A673 (cell line): Measurements from ENCODE around the gene THYN1. TPM values are rescaled to one million over a fixed set of nuclear protein-coding genes. Genes with fewer than 3 reads are reported as not detected.
"Not testable (repeated sequence)": the region's sequence is repeated elsewhere in the genome, so short reads cannot be mapped to it uniquely, and the experiment has no call there.

Experiments used
- BruUV-seq: library from RNA; stranded (reverse); fragments of 400-500 nt; replicated peaks from 2 replicates; lab custom pipeline; 2021; lab: Mats Ljungman, UMichigan
- CTCF ChIA-PET: fragments of 300-600 bp; sonication (Branson Sonifier 250); formaldehyde crosslinking; loops from one replicate; lab custom pipeline; 2022; ENCODE audit warnings: antibody characterized with exemption; lab: Charles Lee
- POLR2A ChIA-PET: fragments of 300-600 bp; sonication (Branson Sonifier 250); formaldehyde crosslinking; loops from one replicate; lab custom pipeline; 2022; ENCODE audit warnings: antibody characterized with exemption; ENCODE audit not compliant: low non-redundant PET; lab: Charles Lee
- DNase-seq: peaks from one replicate; pipeline ENCODE4 v3.0.0-alpha.2; 2015; ENCODE audit warnings: low spot score
- H3K27ac ChIP-seq: fragments of 200-600 bp; sonication (generic); 2 replicates; pipeline ENCODE4 v1.5.1; 2016; ENCODE audit warnings: mixed run types, low read depth, mild to moderate bottlenecking, mixed read lengths, antibody characterized with exemption, low read length; ENCODE audit not compliant: poor library complexity, severe bottlenecking
- H3K27me3 ChIP-seq: fragments of 200-600 bp; sonication (generic); replicated peaks from 2 replicates; pipeline ENCODE4 v1.6.1; 2017; ENCODE audit warnings: mixed run types, low read depth, mild to moderate bottlenecking, mixed read lengths, antibody characterized with exemption, low read length; ENCODE audit not compliant: insufficient read depth, poor library complexity
- H3K36me3 ChIP-seq: fragments of 200-600 bp; sonication (generic); 2 replicates; pipeline ENCODE4 v1.6.1; 2016; ENCODE audit warnings: mixed run types, mild to moderate bottlenecking, mixed read lengths, antibody characterized with exemption, low read length; ENCODE audit not compliant: insufficient read depth, poor library complexity, severe bottlenecking
- H3K4me1 ChIP-seq: fragments of 200-600 bp; sonication (generic); 2 replicates; pipeline ENCODE4 v1.6.1; 2017; ENCODE audit warnings: mixed run types, mild to moderate bottlenecking, mixed read lengths, antibody characterized with exemption, low read length; ENCODE audit not compliant: insufficient read depth, poor library complexity, severe bottlenecking
- H3K4me3 ChIP-seq: fragments of 200-600 bp; sonication (generic); 2 replicates; pipeline ENCODE4 v1.5.1; 2016; ENCODE audit warnings: low read depth, mixed run types, mild to moderate bottlenecking, mixed read lengths, low read length; ENCODE audit not compliant: poor library complexity, severe bottlenecking
- H3K9me3 ChIP-seq: fragments of 200-600 bp; sonication (generic); 2 replicates; pipeline ENCODE4 v1.6.1; 2016; ENCODE audit warnings: mixed run types, low read depth, mild to moderate bottlenecking, mixed read lengths, antibody characterized with exemption, low read length; ENCODE audit not compliant: poor library complexity, severe bottlenecking
- EZH2 ChIP-seq: fragments of 200-600 bp; sonication (generic); IDR thresholded peaks from 2 replicates; pipeline ENCODE4 v1.6.1; 2017; ENCODE audit warnings: borderline replicate concordance, low read depth, mild to moderate bottlenecking, mixed read lengths, antibody characterized with exemption, low read length; ENCODE audit not compliant: poor library complexity, severe bottlenecking
- intact Hi-C: fragments of 100-400 bp; cut with micrococcal nuclease; formaldehyde crosslinking; loops from one replicate; pipeline ENCODE4 v1.10.0; 2022; ENCODE audit not compliant: unreplicated experiment
- total RNA-seq: library from RNA; stranded (reverse); gene quantifications from 2 replicates; pipeline ENCODE4 v1.2.3, GENCODE V29; 2021
- TF ChIP-seq, protein P1 (sequence below): fragments of 300-800, 200-600 bp; sonication (generic); conservative IDR thresholded peaks from 2 replicates; pipeline ENCODE4 v1.5.1; 2017; ENCODE audit warnings: low read depth, mild to moderate bottlenecking, antibody characterized with exemption, low read length, moderate library complexity, mixed read lengths

THYN1 gene
- total RNA-seq, 1 experiment from 2014 or later = 57.2 TPM

DNA sequence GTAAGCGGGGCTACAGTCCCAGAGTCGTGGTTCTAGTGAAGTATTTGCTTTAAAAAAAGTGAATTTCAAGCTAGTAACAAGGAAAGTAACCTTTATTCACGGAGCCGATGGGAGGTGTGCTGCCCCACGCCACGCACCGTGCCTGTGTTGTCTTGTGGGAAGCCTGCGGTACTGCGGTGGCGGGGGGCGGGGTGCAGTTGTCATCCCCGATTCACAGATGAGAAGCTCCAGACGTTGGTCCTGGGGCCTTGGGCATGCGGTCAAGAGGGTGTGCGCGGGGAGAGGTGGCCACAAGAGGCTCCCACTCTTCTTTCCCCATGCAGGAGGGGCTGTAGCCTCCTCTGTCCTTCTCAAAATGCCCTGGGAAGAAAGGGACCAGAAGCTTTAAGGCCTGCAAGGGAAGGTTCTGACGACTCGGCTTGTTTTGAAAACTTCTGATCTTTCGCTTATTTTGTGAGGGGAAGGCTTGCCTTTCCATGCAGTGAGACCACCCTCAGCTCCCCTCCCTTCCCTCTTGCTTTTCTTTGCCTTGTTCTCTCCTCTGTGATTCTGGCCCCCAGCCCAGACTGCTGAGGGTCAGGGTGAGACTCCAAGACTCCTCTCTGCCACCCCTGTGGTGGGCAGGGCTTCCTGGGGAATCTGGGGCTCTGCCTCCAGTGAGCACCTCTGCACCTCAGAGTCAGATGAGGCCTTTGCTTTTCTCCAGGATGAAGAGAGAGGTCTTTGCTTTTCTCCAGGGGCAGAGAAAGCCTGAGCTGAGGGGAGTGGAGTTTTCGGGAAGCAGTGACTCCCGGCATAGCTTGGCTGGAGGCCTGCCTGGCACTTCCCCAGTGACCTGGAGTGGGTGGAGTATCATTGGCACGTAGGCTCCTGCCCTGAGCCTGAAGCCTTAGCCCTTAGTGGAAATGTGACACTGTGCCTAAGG is 29.2 kb upstream of the THYN1 start:
- DNase-seq = no peak
- POLR2A ChIA-PET = no interaction called here
- CTCF ChIA-PET = no interaction called here
- no peak overlapping the region for H3K27ac ChIP-seq
- no peaks in the 10 kb centered on the region for H3K36me3 ChIP-seq
- peaks cover 38% of the 10 kb centered on the region for H3K27me3 ChIP-seq
- no TSS peak for BruUV-seq
- intact Hi-C loops = no loop called here
- H3K4me3 ChIP-seq = no peak overlapping the region
- H3K4me1 ChIP-seq = no peaks in the 10 kb centered on the region
- H3K9me3 ChIP-seq = no peaks in the 10 kb centered on the region
- TF ChIP-seq, protein P1, sequence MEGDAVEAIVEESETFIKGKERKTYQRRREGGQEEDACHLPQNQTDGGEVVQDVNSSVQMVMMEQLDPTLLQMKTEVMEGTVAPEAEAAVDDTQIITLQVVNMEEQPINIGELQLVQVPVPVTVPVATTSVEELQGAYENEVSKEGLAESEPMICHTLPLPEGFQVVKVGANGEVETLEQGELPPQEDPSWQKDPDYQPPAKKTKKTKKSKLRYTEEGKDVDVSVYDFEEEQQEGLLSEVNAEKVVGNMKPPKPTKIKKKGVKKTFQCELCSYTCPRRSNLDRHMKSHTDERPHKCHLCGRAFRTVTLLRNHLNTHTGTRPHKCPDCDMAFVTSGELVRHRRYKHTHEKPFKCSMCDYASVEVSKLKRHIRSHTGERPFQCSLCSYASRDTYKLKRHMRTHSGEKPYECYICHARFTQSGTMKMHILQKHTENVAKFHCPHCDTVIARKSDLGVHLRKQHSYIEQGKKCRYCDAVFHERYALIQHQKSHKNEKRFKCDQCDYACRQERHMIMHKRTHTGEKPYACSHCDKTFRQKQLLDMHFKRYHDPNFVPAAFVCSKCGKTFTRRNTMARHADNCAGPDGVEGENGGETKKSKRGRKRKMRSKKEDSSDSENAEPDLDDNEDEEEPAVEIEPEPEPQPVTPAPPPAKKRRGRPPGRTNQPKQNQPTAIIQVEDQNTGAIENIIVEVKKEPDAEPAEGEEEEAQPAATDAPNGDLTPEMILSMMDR = no peak

DNA sequence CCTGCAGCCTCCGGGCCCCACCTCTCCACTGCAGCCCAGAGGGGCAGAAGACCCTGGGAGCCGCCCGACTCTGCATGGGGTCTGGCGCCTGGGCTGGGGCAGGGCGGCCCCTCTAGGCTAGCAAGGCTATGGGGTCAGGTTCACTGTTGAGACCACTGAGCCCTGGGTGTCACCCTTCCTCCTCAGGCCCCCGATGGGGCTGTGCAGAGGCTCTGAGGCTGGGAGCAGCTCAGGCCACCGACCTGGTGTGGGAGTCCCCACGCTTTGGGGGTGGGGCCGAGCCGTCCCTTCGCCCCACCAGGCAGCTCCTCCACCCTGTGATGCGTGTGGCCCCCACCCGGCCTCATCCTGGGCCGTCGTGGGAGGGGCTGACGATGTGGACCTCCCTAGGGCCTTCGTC is 28.5 kb upstream of the THYN1 start:
- H3K27ac ChIP-seq, CTCF ChIA-PET, H3K9me3 ChIP-seq, H3K36me3 ChIP-seq, H3K4me3 ChIP-seq, DNase-seq, H3K4me1 ChIP-seq, BruUV-seq, POLR2A ChIA-PET: not testable (repeated sequence)
- H3K27me3 ChIP-seq = peaks cover 45% of the 10 kb centered on the region
- intact Hi-C loops = loop anchor here (1.0 kb wide), 1 partner anchor 63 kb away; no protein-coding TSS in a partner anchor

DNA sequence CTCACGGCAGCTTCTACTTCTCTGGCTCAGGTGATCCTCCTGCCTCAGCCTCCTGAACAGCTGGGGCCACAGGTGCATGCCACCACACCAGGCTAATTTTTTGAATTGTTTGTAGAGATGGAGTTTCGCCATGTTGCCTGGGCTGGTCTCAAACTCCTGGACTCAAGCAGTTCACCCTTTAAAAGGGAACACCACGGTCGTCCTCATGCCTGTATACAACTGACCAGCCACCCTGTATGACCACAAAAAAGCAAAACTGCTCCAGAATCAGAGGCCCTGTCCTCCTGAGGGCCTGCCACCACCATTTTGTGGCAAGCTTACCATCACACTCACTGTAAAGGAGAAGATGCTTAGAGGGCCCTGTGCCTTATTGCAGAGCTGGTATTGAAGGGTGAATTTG is 25.2 kb upstream of the THYN1 start:
- H3K4me1 ChIP-seq = no peaks in the 10 kb centered on the region
- BruUV-seq = no TSS peak
- TF ChIP-seq EZH2 = no peak
- TF ChIP-seq, protein P1 = no peak
- H3K9me3 ChIP-seq = no peaks in the 10 kb centered on the region
- CTCF ChIA-PET = no interaction called here
- intact Hi-C loops = no loop called here
- H3K4me3 ChIP-seq = no peak overlapping the region
- no peak for DNase-seq
- no peaks in the 10 kb centered on the region for H3K36me3 ChIP-seq
- H3K27ac ChIP-seq = no peak overlapping the region
- POLR2A ChIA-PET = no interaction called here
- peaks cover 78% of the 10 kb centered on the region for H3K27me3 ChIP-seq
